Upper lobe of left lung (tissue), 6 donors: ENCODE results near the gene PFKL. TPM values are rescaled to one million over a fixed set of nuclear protein-coding genes. Genes with fewer than 3 reads are reported as not detected.
"Not testable (repeated sequence)": the region's sequence is repeated elsewhere in the genome, so short reads cannot be mapped to it uniquely, and the experiment has no call there.

ENCODE experiments used
- ATAC-seq, 2 donors: fragments of 200-7000 bp; cut with Tn5 transposase; one replicate each; pipeline ENCODE4 v1.9.1; 2022; ENCODE audit warnings: mild to moderate bottlenecking in 2 of 2, moderate library complexity in 2 of 2; ENCODE audit not compliant: low FRiP score in 2 of 2
- DNase-seq, 2 donors: peaks; one replicate each; pipeline ENCODE4 v3.0.0-alpha.2; 2019 to 2020
- H3K27ac ChIP-seq, 4 donors: fragments of 200-600 bp; sonication (generic); one replicate each; pipeline ENCODE4 v1.5.1; 2016 to 2019
- H3K27me3 ChIP-seq, 4 donors: fragments of 200-600 bp; sonication (generic); one replicate each; pipeline ENCODE4 v1.5.1; 2017 to 2019
- H3K36me3 ChIP-seq, 4 donors: fragments of 200-600 bp; sonication (generic); one replicate each; pipeline ENCODE4 v1.5.1; 2016 to 2019
- H3K4me1 ChIP-seq, 4 donors: fragments of 200-600 bp; sonication (generic); one replicate each; pipeline ENCODE4 v1.5.1; 2018 to 2019
- H3K4me3 ChIP-seq, 4 donors: fragments of 200-600 bp; sonication (generic); one replicate each; pipeline ENCODE4 v1.5.1; 2017 to 2019; ENCODE audit warnings: mild to moderate bottlenecking in 2 of 4, moderate library complexity in 1 of 4
- H3K9me3 ChIP-seq, 4 donors: fragments of 200-600 bp; sonication (generic); one replicate each; pipeline ENCODE4 v1.5.1; 2018 to 2019
- EP300 ChIP-seq, 4 donors: sonication (generic); formaldehyde crosslinking; IDR thresholded peaks; one replicate each; pipeline ENCODE4 v1.5.1; 2017; ENCODE audit warnings: antibody characterized with exemption in 4 of 4, control low read depth in 2 of 4
- POLR2A ChIP-seq, 4 donors: fragments of 450-650 bp; IDR thresholded peaks; one replicate each; pipeline ENCODE4 v1.5.1; 2016 to 2017; ENCODE audit warnings: antibody characterized with exemption in 4 of 4, mild to moderate bottlenecking in 2 of 4
- POLR2AphosphoS5 ChIP-seq, 2 donors: sonication (generic); formaldehyde crosslinking; IDR thresholded peaks; one replicate each; pipeline ENCODE4 v1.5.1; 2017; ENCODE audit warnings: antibody characterized with exemption in 2 of 2
- WGBS, 2 donors: methylation state at CpG; one replicate each; pipeline ENCODE4 v1.1.5; 2017 to 2018; 5-methylcytosine and 5-hydroxymethylcytosine counted together
- total RNA-seq, 6 donors: library from RNA; depleted of rRNA in 4 of 6; stranded (reverse); fragments of >200 nt in 4 of 6; gene quantifications; one replicate each; pipeline versions ENCODE4 v1.1.0 to v1.2.1, GENCODE V29; 2016 to 2021
- TF ChIP-seq, protein P1 (sequence below), 6 experiments: fragments of 450-650 bp in 4 of 6; fragments of 200-600 bp in 2 of 6; sonication (generic) in 2 of 6; IDR thresholded peaks; one replicate each; pipeline ENCODE4 v1.5.1; 2016 to 2019; ENCODE audit warnings: antibody characterized with exemption in 6 of 6
- donor health status: DM: no; HTN: no; CAD: no; lungs with moderate emphysema.
- donor health status: DM: no; HTN: yes; CAD: no; lungs with severe emphysema.

PFKL gene
- total RNA-seq, 6 donors from 2014 or later, result 69.8 to 157 (median 135) TPM

GRCh38 chr21:44301141-44301540 lies 1.3 kb downstream of the PFKL start:
- no peaks in the 10 kb centered on the region for H3K9me3 ChIP-seq
- peak overlapping the region; percentile 86 to 98 (median 96) for H3K27ac ChIP-seq
- H3K36me3 ChIP-seq, result no peaks in the 10 kb centered on the region
- DNase-seq (peak in 1 of 2 donors; percentile 59), ATAC-seq (no peak)
- peak overlapping the region; percentile 81 to 100 (median 94) for H3K4me3 ChIP-seq
- TF ChIP-seq, protein P1, sequence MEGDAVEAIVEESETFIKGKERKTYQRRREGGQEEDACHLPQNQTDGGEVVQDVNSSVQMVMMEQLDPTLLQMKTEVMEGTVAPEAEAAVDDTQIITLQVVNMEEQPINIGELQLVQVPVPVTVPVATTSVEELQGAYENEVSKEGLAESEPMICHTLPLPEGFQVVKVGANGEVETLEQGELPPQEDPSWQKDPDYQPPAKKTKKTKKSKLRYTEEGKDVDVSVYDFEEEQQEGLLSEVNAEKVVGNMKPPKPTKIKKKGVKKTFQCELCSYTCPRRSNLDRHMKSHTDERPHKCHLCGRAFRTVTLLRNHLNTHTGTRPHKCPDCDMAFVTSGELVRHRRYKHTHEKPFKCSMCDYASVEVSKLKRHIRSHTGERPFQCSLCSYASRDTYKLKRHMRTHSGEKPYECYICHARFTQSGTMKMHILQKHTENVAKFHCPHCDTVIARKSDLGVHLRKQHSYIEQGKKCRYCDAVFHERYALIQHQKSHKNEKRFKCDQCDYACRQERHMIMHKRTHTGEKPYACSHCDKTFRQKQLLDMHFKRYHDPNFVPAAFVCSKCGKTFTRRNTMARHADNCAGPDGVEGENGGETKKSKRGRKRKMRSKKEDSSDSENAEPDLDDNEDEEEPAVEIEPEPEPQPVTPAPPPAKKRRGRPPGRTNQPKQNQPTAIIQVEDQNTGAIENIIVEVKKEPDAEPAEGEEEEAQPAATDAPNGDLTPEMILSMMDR (IDR thresholded peaks at IDR 0.05), result no peak
- no peak for TF ChIP-seq POLR2AphosphoS5 (IDR thresholded peaks at IDR 0.05)
- no peak for TF ChIP-seq POLR2A (IDR thresholded peaks at IDR 0.05)
- TF ChIP-seq EP300 (IDR thresholded peaks at IDR 0.05), result no peak
- 71 to 75% methylated on average over 6 to 13 of the region's 13 CpGs for WGBS, 2 donors
- H3K4me1 ChIP-seq, result peaks cover 58 to 77% (median 63%) of the 10 kb centered on the region in 4 donors
- no peaks in the 10 kb centered on the region for H3K27me3 ChIP-seq

DNA sequence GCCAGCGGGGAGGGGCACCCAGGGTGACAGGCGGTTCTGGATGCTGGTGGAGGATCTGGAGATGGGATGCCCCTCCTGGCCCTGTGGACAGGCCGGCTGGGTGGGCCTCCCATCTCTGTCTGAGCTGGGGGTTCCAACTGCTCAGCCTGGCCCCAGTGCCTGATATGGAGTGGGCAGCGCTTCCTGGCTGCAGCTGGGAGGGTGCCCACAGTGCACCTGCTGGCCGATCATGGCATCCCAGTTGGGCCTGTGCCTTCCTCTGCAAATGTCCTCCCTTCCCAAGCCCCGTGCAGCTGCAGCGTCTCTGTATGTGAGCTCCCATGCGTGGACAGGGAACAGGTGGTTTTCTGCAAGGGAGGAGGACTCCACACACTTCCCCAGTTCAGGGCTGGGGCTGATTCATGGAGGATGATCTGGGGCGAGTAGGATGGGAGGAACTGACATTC lies 2.1 kb downstream of the PFKL start:
- peaks cover 0 to 3% (median 1%) of the 10 kb centered on the region in 4 donors for H3K36me3 ChIP-seq
- no peak overlapping the region for H3K4me3 ChIP-seq
- peak overlapping the region in 2 of 4 donors; percentile 95 to 98 for H3K27ac ChIP-seq
- 72 to 100% methylated on average over 1 to 8 of the region's 9 CpGs for WGBS, 2 donors
- H3K4me1 ChIP-seq, result peaks cover 58 to 80% (median 67%) of the 10 kb centered on the region in 4 donors
- DNase-seq (peak in 1 of 2 donors; percentile 58), ATAC-seq (no peak)
- H3K9me3 ChIP-seq, result no peaks in the 10 kb centered on the region
- TF ChIP-seq, protein P1 (IDR thresholded peaks at IDR 0.05), result no peak
- no peak for TF ChIP-seq POLR2AphosphoS5 (IDR thresholded peaks at IDR 0.05)
- no peaks in the 10 kb centered on the region for H3K27me3 ChIP-seq

- Histone ChIP-seq H3K36me3 (peaks cover 0 to 10% (median 4%) of the 10 kb centered on the region in 4 donors), H3K4me1 (peaks cover 53 to 76% (median 61%) of the 10 kb centered on the region in 4 donors), H3K27ac (peak overlapping the region in 2 of 4 donors; percentile 95 to 98)
- not testable (repeated sequence) for H3K27me3 ChIP-seq, H3K4me3 ChIP-seq, ATAC-seq, H3K9me3 ChIP-seq
- peak; percentile 24 to 39 for DNase-seq
- WGBS, 2 donors, result 69 to 80% methylated on average over 18 to 23 of the region's 23 CpGs
Observed at GRCh38 chr21:44302573-44303401, 2.9 kb downstream of the PFKL start.

DNA sequence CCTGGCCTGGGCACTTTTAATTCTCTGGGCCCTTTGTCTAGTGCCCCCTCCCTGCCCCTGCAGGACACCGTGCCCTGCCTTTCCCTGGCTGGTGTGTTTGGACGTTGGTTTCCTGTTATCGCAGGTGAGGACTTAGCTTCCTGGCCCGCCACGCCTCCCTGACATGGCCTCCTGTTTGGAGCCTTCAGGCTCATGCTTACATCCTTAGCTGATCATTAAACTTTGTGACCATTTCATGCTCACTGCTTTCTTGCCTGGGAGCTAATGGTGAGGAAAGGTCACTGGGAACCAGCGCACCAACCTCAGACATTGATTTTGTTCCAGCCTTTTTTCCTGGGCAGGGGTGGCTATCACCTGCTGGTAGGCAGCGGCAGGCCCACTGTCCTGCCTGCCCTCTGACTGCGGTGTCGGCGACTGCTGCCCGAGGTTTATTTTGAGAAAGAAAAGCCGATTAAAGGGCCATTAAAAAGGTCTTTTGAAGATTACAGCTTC lies 3.7 kb downstream of the PFKL start:
- H3K36me3 ChIP-seq, result peaks cover 0 to 16% (median 4%) of the 10 kb centered on the region in 4 donors
- DNase-seq, result peak in 1 of 2 donors; percentile 33
- ATAC-seq, result no peak
- H3K27ac ChIP-seq, result peak overlapping the region in 2 of 4 donors; percentile 72 to 79
- no peaks in the 10 kb centered on the region for H3K9me3 ChIP-seq
- TF ChIP-seq POLR2AphosphoS5 (IDR thresholded peaks at IDR 0.05) (peak in 1 of 2 donors; percentile 11), POLR2A (IDR thresholded peaks at IDR 0.05) (no peak), EP300 (IDR thresholded peaks at IDR 0.05) (no peak)
- TF ChIP-seq, protein P1 (IDR thresholded peaks at IDR 0.05), result no peak
- 71 to 75% methylated on average over 12 of the region's 12 CpGs for WGBS, 2 donors
- no peak overlapping the region for H3K4me3 ChIP-seq
- H3K27me3 ChIP-seq, result no peaks in the 10 kb centered on the region
- peaks cover 50 to 70% (median 57%) of the 10 kb centered on the region in 4 donors for H3K4me1 ChIP-seq

DNA sequence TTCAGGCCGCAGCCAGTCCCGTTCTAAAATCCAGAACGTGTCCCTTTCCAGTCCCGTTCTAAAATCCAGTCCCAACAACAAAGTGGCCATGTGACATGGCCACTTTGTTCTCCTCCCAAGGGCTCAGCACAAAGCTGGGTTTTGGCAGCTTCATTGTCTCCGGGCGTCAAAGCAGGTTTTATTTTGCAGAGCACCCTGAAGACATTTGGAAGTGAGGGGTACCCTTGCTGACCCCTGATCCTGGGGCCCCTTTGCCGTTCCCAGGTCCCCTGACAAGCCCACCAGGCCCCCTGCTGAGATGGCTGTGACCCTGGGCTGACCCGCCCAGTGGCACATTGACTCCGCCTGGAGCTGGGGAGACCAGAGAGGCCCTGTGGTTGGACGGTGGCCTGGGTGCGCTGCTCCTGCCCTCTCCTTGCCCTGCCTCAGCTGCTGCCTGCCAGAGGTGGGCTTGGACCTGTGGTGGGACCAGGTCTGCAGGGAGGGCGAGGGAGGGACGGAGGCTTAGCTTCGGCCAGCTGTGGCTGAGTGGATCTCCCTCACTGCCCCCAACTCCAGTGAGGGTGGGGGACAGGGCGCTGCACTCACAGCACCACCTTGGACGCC lies 4.3 kb downstream of the PFKL start:
- Histone ChIP-seq H3K27me3 (no peaks in the 10 kb centered on the region), H3K4me3 (no peak overlapping the region), H3K27ac (peak overlapping the region in 3 of 4 donors; percentile 35 to 79 (median 72)), H3K9me3 (no peaks in the 10 kb centered on the region), H3K36me3 (peaks cover 0 to 16% (median 6%) of the 10 kb centered on the region in 4 donors), H3K4me1 (peaks cover 49 to 65% (median 56%) of the 10 kb centered on the region in 4 donors)
- TF ChIP-seq POLR2A (IDR thresholded peaks at IDR 0.05) (no peak), POLR2AphosphoS5 (IDR thresholded peaks at IDR 0.05) (no peak), EP300 (IDR thresholded peaks at IDR 0.05) (no peak)
- TF ChIP-seq, protein P1 (IDR thresholded peaks at IDR 0.05), result no peak
- DNase-seq, result peak in 1 of 2 donors; percentile 66
- WGBS, 2 donors, result 71 to 81% methylated on average over 4 to 16 of the region's 16 CpGs
- no peak for ATAC-seq
